Measurements from ENCODE around the gene EPHA10.

GRCh38 chr1:37765916-37766664 is 1.2 kb upstream of the EPHA10 start:
- TF ChIP-seq POLR2AphosphoS5 (IDR thresholded peaks at IDR 0.05; ENCODE audit: borderline replicate concordance, low read depth, low read length) (no peak), EZH2 (IDR thresholded peaks at IDR 0.05) (no peak)
